HFF-Myc (cell line): ENCODE data around the gene CLDN2.
"Not testable (repeated sequence)": the region's sequence is repeated elsewhere in the genome, so short reads cannot be mapped to it uniquely, and the experiment has no call there.

Experiments
- DNase-seq: peaks from one replicate; pipeline ENCODE4 v3.0.0-alpha.2; 2011; ENCODE audit warnings: low read depth; ENCODE audit errors: extremely low read depth
- H3K4me3 ChIP-seq: replicated peaks from 2 replicates; pipeline ENCODE4 v1.5.1; 2011; ENCODE audit warnings: low read depth, mild to moderate bottlenecking, control low read depth, low read length
- TF ChIP-seq, protein P1 (sequence below): IDR thresholded peaks from 2 replicates; pipeline ENCODE4 v1.5.1; 2012; ENCODE audit warnings: mild to moderate bottlenecking, low read depth, low read length, control low read depth; ENCODE audit errors: missing control alignments

CLDN2 gene, protein sequence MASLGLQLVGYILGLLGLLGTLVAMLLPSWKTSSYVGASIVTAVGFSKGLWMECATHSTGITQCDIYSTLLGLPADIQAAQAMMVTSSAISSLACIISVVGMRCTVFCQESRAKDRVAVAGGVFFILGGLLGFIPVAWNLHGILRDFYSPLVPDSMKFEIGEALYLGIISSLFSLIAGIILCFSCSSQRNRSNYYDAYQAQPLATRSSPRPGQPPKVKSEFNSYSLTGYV

DNA sequence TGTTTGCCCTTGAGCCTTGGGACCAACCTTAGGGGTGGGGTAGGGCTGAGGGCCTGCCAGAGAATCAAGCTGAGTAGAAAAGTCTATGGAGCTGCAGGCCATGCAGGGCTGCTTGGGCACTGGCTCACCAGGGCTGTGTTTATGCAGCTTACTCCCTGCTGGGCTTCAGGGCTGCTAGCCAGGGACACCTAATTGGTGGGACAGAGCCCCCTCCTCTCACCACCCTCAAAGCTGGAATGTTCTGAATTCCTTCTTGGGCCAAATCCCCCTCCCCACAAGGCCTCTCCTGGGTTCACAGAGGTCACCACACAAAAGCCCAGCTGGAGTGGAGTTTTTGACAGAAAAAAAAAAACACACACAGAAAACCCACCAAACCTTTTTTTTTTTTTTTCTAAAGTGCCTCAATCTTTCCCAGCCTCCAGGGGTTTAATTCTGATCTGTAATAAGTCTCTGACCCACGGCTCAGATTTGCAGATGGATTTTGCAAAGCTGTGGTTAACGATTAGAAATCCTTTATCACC is at the start of gene CLDN2:
TSS of gene CLDN2 (plus strand) at position 471 of the 521 bp plus-strand sequence. CDS start 7,827 bp downstream, outside the sequence.
- TF ChIP-seq, protein P1, sequence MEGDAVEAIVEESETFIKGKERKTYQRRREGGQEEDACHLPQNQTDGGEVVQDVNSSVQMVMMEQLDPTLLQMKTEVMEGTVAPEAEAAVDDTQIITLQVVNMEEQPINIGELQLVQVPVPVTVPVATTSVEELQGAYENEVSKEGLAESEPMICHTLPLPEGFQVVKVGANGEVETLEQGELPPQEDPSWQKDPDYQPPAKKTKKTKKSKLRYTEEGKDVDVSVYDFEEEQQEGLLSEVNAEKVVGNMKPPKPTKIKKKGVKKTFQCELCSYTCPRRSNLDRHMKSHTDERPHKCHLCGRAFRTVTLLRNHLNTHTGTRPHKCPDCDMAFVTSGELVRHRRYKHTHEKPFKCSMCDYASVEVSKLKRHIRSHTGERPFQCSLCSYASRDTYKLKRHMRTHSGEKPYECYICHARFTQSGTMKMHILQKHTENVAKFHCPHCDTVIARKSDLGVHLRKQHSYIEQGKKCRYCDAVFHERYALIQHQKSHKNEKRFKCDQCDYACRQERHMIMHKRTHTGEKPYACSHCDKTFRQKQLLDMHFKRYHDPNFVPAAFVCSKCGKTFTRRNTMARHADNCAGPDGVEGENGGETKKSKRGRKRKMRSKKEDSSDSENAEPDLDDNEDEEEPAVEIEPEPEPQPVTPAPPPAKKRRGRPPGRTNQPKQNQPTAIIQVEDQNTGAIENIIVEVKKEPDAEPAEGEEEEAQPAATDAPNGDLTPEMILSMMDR = no peak
- H3K4me3 ChIP-seq = no peak within 1 kb of the TSS
- DNase-seq = no peak

DNA sequence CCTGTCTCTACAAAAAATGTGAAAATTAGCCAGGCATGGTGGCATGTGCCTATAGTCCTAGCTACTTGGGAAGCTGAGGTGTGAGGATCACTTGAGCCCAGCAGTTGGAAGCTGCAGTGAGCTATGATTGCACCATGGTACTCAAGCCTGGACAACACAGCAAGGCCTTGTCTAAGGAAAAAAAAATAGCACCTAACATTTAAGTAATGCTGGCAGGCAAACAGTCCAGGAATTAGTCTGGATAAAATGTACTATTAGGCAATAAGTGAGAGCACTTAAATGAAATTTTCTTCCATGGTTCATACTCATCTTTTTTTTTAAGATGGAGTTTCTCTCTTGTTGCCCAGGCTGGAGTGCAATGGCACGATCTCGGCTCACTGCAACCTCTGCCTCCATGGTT is 47.4 kb upstream of the CLDN2 start:
- not testable (repeated sequence) for H3K4me3 ChIP-seq, DNase-seq

DNA sequence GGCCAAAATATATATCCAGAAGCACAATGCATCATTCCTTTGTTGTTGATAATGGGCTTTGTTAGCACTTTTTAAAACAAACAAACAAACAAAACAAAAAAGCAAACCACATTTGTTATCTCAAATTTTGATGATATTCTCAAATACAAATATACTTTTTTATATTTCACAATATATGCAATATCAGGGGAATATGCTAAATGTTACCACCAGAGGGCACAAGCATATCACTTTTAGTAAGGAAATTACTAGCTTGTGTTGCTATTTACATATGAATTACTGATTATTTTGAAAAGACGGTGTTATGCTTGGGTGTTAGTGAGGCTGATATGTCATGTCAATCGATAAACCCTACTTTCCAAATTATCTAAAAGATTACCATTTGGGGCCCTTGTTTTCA is 46.1 kb upstream of the CLDN2 start:
- H3K4me3 ChIP-seq = no peak overlapping the region
- TF ChIP-seq, protein P1 = peak; percentile 25
- DNase-seq = peak; percentile 2

DNA sequence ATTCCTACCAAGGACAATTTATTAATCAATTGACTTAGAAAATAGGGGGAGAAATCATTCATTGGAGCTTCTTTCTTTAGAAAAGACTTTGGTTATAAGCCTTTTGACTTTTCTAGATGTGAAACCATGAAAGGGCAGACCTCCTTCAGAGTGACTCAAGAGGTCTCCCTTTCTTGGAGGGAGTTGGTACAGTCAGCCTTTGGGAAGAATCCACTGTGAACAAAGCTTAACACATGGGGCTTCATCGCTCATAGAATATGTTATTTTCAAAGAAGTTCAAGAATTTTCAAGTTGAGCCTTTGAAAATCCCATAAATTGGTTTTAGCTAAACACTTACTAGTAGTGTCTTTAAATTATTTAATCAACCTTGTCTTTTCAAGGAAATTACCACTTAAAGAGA is 45.1 kb upstream of the CLDN2 start:
- no peak overlapping the region for H3K4me3 ChIP-seq
- DNase-seq = no peak
- TF ChIP-seq, protein P1 = no peak

DNA sequence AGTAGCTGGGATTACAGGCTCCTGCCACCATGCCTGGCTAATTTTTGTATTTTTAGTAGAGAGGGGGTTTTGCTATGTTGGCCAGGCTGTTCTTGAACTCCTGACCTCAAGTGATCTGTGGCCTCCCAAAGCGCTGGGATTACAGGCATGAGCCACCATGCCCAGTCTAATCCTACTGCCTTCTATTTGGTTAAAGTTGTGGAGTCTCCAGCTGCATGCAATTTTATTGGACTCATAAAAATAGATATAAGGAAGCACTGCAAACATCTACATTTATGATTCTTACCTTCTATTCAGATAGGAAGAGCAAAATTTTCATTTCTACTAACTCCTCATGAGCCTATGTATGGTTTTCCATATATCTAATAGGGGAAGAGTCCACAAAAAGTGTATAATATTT is 30.7 kb upstream of the CLDN2 start:
- no peak for DNase-seq

DNA sequence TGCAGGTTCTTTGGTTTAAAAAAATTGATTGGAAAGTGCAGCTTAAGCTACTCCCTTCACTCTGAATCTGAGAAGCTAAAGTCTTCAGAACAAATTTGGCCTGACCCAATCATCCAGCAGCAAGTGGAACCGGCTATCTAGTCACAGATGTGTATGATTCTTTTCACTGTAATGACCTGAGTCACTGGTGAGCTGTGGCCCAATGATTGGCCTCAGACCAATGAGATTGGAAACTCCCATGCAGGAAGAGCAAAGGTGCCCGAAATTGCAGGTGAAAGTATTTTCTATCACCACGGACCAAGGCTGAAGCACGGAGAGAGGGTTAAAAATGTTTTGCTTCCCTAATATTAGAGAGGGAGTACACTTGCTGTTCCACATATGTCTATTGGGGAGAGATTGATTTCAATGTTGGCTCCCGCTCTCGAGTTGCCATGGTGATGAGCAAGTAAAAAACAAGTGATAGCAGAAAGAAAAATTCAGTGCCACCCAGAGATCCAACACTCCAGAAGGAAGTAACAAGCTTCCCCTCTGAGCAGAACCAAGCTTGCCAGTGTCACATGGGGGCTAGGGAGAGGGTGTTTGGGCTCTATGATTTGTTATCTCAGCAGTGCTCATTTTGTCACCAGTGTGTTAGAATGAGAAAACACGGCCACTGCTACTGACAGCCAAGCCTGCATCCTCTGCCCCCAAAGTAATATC is 28.3 kb upstream of the CLDN2 start:
- H3K4me3 ChIP-seq = no peak overlapping the region
- no peak for DNase-seq
- TF ChIP-seq, protein P1 = no peak

More for the DNA sequence above, 30.7 kb upstream of the CLDN2 start:
- TF ChIP-seq, protein P1 = no peak
- no peak overlapping the region for H3K4me3 ChIP-seq

DNA sequence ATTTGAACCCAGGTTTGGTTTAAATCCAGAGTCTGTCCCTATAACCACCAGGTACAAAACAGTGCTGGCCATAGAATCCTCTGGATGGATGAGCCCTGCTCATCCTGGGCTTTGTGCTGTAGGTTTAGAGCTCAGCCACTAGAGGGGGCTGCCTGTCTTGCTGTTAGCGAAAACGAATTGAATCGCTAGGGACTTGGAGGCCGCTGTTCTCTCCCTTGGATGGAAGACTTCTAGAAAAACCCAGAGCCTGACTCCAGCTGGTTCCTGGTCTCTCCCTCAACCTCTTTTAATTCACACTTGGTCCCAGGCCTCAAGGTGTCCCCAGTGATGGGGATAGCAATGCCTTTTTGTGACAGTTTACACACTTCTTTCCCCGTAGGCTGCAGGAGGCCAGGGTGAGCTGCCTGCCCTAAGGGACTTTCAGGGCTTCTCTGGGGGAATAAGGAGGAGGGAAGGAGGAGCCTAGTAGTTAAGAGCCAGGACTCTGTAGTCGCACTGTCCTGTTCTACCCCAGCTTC is 25.8 kb upstream of the CLDN2 start:
- peak; percentile 40 for DNase-seq
- TF ChIP-seq, protein P1 = peak; percentile 79
- H3K4me3 ChIP-seq = no peak overlapping the region
